Trophoblast cell (in vitro differentiated cells and primary cell): Measurements from ENCODE around the gene GNG12.

Experiments
- DNase-seq, 2 donors: peaks; one replicate each; pipeline ENCODE4 v3.0.0-alpha.2; 2016
- H2AFZ ChIP-seq: 2 replicates; pipeline ENCODE4 v1.6.1; 2013; ENCODE audit warnings: low read length, moderate library complexity, mild to moderate bottlenecking; ENCODE audit not compliant: insufficient read depth, poor library complexity
- H2AK5ac ChIP-seq: 2 replicates; pipeline ENCODE4 v1.6.1; 2013; ENCODE audit warnings: mild to moderate bottlenecking, low read length
- H2BK120ac ChIP-seq: 2 replicates; pipeline ENCODE4 v1.6.1; 2013; ENCODE audit warnings: low read length, mild to moderate bottlenecking, moderate library complexity; ENCODE audit not compliant: insufficient read depth, poor library complexity
- H2BK12ac ChIP-seq: 2 replicates; pipeline ENCODE4 v1.6.1; 2013; ENCODE audit warnings: mild to moderate bottlenecking, low read length, moderate library complexity
- H2BK5ac ChIP-seq: 2 replicates; pipeline ENCODE4 v1.6.1; 2013; ENCODE audit warnings: low read length, low read depth, moderate library complexity, mild to moderate bottlenecking; ENCODE audit not compliant: poor library complexity
- H3K14ac ChIP-seq: 2 replicates; pipeline ENCODE4 v1.6.1; 2013; ENCODE audit warnings: mild to moderate bottlenecking, low read length
- H3K18ac ChIP-seq: 2 replicates; pipeline ENCODE4 v1.6.1; 2013; ENCODE audit warnings: mild to moderate bottlenecking, low read length
- H3K23ac ChIP-seq: 2 replicates; pipeline ENCODE4 v1.6.1; 2013; ENCODE audit warnings: low read length
- H3K27ac ChIP-seq: 2 replicates; pipeline ENCODE4 v1.5.1; 2013; ENCODE audit warnings: low read depth, mild to moderate bottlenecking, inconsistent platforms, low read length, moderate library complexity
- H3K27me3 ChIP-seq: 2 replicates; pipeline ENCODE4 v1.6.1; 2013; ENCODE audit warnings: inconsistent platforms, mild to moderate bottlenecking, low read length, moderate library complexity; ENCODE audit not compliant: insufficient read depth
- H3K36me3 ChIP-seq, 2 experiments: 1 replicate in 1 of 2; 2 replicates in 1 of 2; pipeline ENCODE4 v1.6.1; 2013; ENCODE audit warnings: low read length in 2 of 2, mild to moderate bottlenecking in 2 of 2, moderate library complexity in 1 of 2; ENCODE audit not compliant: insufficient read depth in 2 of 2, control insufficient read depth in 1 of 2
- H3K4ac ChIP-seq: 2 replicates; pipeline ENCODE4 v1.6.1; 2013; ENCODE audit warnings: low read depth, mild to moderate bottlenecking, low read length, moderate library complexity
- H3K4me1 ChIP-seq, 2 experiments: 1 replicate in 1 of 2; 2 replicates in 1 of 2; pipeline ENCODE4 v1.6.1; 2013; ENCODE audit warnings: low read length in 2 of 2, mild to moderate bottlenecking in 2 of 2, moderate library complexity in 1 of 2; ENCODE audit not compliant: insufficient read depth in 2 of 2, control insufficient read depth in 1 of 2
- H3K4me2 ChIP-seq: 2 replicates; pipeline ENCODE4 v1.6.1; 2013; ENCODE audit warnings: inconsistent platforms, mild to moderate bottlenecking, low read length, moderate library complexity
- H3K4me3 ChIP-seq: 2 replicates; pipeline ENCODE4 v1.5.1; 2013; ENCODE audit warnings: mild to moderate bottlenecking, low read depth, low read length, inconsistent platforms
- H3K79me1 ChIP-seq: one replicate; pipeline ENCODE4 v1.6.1; 2013; ENCODE audit warnings: low read length
- H3K79me2 ChIP-seq: 2 replicates; pipeline ENCODE4 v1.6.1; 2013; ENCODE audit warnings: low read length, mild to moderate bottlenecking; ENCODE audit not compliant: control insufficient read depth, insufficient read depth, poor library complexity
- H3K9ac ChIP-seq: 2 replicates; pipeline ENCODE4 v1.6.1; 2013; ENCODE audit warnings: mild to moderate bottlenecking, low read length
- H3K9me3 ChIP-seq: 2 replicates; pipeline ENCODE4 v1.6.1; 2013; ENCODE audit warnings: low read depth, mild to moderate bottlenecking, control low read depth, inconsistent platforms, low read length; ENCODE audit not compliant: insufficient read depth
- H4K12ac ChIP-seq: 2 replicates; pipeline ENCODE4 v1.6.1; 2013; ENCODE audit warnings: low read depth, mild to moderate bottlenecking, low read length, moderate library complexity
- H4K8ac ChIP-seq: 2 replicates; pipeline ENCODE4 v1.6.1; 2013; ENCODE audit warnings: low read depth, mild to moderate bottlenecking, low read length, moderate library complexity
- H4K91ac ChIP-seq: one replicate; pipeline ENCODE4 v1.6.1; 2013; ENCODE audit warnings: low read depth, mild to moderate bottlenecking, low read length, moderate library complexity
- WGBS: extraction: QIAGEN DNeasy Blood & Tissue Kit; methylation state at CpG from one replicate; pipeline ENCODE4 v1.1.7; 2013; ENCODE audit warnings: missing lambda C conversion rate; ENCODE audit not compliant: insufficient read length, insufficient coverage; ENCODE audit errors: extremely low coverage; 5-methylcytosine and 5-hydroxymethylcytosine counted together

The GNG12 gene

DNA sequence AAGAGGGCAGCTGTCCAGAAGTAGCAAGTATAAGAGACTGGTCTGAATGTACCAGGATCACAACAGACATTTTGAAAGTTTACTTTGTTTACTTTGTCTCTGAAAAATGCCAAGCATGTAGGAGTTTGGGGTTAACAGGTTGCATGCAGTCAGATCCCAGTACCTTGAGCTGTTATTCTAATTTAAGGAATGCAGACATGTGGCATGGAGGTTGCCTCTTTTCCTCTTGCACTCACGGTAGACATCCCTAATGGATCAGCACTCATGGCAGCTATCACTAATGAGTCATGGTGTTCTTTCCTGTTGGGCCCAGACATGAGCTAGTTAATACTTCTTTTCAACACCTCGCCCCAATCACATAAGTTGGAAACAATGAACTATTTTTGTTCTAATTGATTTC is 81.0 kb downstream of the GNG12 start:
- no peak overlapping the region for H3K4me2 ChIP-seq
- H3K27me3 ChIP-seq, result no peaks in the 10 kb centered on the region
- H2AK5ac ChIP-seq, result no peak overlapping the region
- no CpG with 5 or more reads among the region's 2 CpGs for WGBS
- H2AFZ ChIP-seq, result no peak overlapping the region
- H4K12ac ChIP-seq, result no peak overlapping the region
- H2BK5ac ChIP-seq, result no peak overlapping the region
- H4K91ac ChIP-seq, result no peak overlapping the region
- H3K18ac ChIP-seq, result no peak overlapping the region
- H3K4ac ChIP-seq, result no peak overlapping the region
- H2BK120ac ChIP-seq, result no peak overlapping the region
- no peak overlapping the region for H3K4me3 ChIP-seq
- peaks cover 0 to 4% of the 10 kb centered on the region in 2 experiments for H3K36me3 ChIP-seq
- no peak overlapping the region for H3K9ac ChIP-seq
- no peak for DNase-seq
- peaks cover 33% of the 10 kb centered on the region for H3K79me1 ChIP-seq
- no peak overlapping the region for H2BK12ac ChIP-seq
- H3K4me1 ChIP-seq, result peaks cover 22 to 45% of the 10 kb centered on the region in 2 experiments
- H3K27ac ChIP-seq, result peak overlapping the region; percentile 29
- H3K79me2 ChIP-seq, result peaks cover 4% of the 10 kb centered on the region
- H3K23ac ChIP-seq, result no peak overlapping the region
- no peak overlapping the region for H3K14ac ChIP-seq
- no peaks in the 10 kb centered on the region for H3K9me3 ChIP-seq
- no peak overlapping the region for H4K8ac ChIP-seq

GRCh38 chr1:67750691-67751054 is 82.6 kb downstream of the GNG12 start:
- Histone ChIP-seq H3K4me2 (no peak overlapping the region), H3K9me3 (no peaks in the 10 kb centered on the region), H3K9ac (no peak overlapping the region), H2AFZ (no peak overlapping the region), H4K12ac (no peak overlapping the region), H3K27me3 (no peaks in the 10 kb centered on the region), H3K79me1 (peaks cover 33% of the 10 kb centered on the region), H3K4me3 (no peak overlapping the region), H3K23ac (no peak overlapping the region), H3K36me3 (no peaks in the 10 kb centered on the region), H2BK5ac (no peak overlapping the region), H3K4me1 (peaks cover 22 to 45% of the 10 kb centered on the region in 2 experiments), H4K91ac (no peak overlapping the region), H2AK5ac (no peak overlapping the region), H3K14ac (no peak overlapping the region), H3K79me2 (peaks cover 4% of the 10 kb centered on the region), H2BK120ac (no peak overlapping the region), H2BK12ac (no peak overlapping the region), H3K27ac (peak overlapping the region; percentile 97), H4K8ac (no peak overlapping the region), H3K18ac (no peak overlapping the region), H3K4ac (no peak overlapping the region)
- no CpG with 5 or more reads among the region's 1 CpG for WGBS
- DNase-seq, result no peak

DNA sequence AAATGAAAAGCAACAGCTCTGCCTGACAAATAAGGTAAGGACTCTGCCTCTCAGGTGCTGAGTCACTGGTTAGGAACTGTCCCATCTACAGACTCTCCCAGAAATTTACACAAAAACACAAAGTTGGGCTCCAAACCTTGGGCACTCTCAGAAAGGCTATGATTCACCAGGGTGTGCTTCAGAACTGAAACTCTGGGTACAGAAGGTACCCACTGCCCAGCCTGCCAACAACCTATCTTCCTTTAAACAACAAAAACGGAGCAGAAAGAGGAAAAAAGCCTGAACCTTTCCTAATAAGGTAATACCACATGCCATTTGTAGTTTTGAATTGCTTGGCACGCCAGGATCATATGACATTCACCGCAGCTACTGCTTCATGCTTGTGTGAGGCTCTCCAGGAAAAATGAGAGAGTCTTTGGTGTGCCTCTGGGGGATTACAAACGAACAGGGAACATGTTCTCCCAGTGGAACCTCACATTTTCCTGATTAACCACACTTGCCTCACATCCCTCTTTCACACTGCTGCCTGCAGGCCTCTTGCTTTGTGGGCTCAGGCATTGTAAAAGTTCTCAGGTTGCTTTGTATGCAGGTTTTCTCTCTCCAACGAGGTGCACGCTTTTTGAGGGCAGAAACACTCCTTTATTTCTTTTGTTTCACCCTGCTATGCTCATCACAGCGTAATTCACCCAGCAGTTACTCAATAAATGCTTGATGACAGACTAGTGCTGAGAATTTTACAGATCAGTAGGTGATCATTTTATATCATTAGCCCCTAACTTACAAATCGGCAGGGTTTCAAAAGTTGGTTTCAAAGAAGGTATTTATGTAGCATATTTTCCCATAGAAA is 83.2 kb downstream of the GNG12 start:
- H3K4me1 ChIP-seq, result peaks cover 22 to 45% of the 10 kb centered on the region in 2 experiments
- WGBS, result no CpG with 5 or more reads among the region's 8 CpGs
- H3K79me2 ChIP-seq, result peaks cover 4% of the 10 kb centered on the region
- peak overlapping the region; percentile 81 for H4K8ac ChIP-seq
- H3K4me3 ChIP-seq, result no peak overlapping the region
- peak overlapping the region; percentile 42 for H3K4me2 ChIP-seq
- H3K27ac ChIP-seq, result peak overlapping the region; percentile 97
- H3K9me3 ChIP-seq, result no peaks in the 10 kb centered on the region
- peak overlapping the region; percentile 58 for H3K18ac ChIP-seq
- no peak overlapping the region for H3K9ac ChIP-seq
- H2BK12ac ChIP-seq, result peak overlapping the region; percentile 82
- DNase-seq, result peak; percentile 35 to 68
- peak overlapping the region; percentile 84 for H4K91ac ChIP-seq
- no peak overlapping the region for H3K23ac ChIP-seq
- no peaks in the 10 kb centered on the region for H3K27me3 ChIP-seq
- peak overlapping the region; percentile 68 for H3K4ac ChIP-seq
- H4K12ac ChIP-seq, result peak overlapping the region; percentile 16
- H3K14ac ChIP-seq, result peak overlapping the region; percentile 64
- peak overlapping the region; percentile 97 for H2BK5ac ChIP-seq
- peak overlapping the region; percentile 96 for H2BK120ac ChIP-seq
- no peaks in the 10 kb centered on the region for H3K36me3 ChIP-seq
- H3K79me1 ChIP-seq, result peaks cover 33% of the 10 kb centered on the region
- peak overlapping the region; percentile 61 for H2AFZ ChIP-seq
- H2AK5ac ChIP-seq, result peak overlapping the region; percentile 16

DNA sequence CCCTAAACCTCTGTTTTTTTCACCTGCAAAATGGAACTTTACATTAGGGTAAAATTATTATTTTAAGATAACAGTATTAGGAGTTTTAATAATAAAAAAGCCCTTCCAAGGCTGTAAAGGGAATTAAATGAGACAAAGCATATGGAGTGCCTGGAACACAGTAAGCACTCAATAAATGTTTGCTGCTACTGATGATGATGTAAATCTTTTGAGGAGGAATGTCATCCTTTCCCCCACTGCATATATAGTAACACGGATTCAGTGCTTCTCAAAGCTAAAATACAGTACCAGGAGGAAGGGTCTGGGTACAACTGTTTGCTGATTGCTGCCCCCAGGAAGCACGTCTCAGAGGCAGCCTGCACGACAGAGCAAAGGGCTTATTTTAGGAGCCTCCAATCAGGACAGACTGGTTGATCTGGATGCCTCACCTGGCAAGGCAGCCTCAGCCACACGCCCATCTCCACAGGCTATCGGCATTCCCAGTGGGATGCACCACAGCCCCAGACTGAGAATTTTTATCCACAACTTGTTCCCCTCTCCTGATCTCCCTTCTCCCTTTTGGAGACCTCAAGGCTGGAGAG is 83.9 kb downstream of the GNG12 start:
- peak overlapping the region; percentile 97 for H2BK5ac ChIP-seq
- peak overlapping the region; percentile 84 for H4K91ac ChIP-seq
- peak overlapping the region; percentile 64 for H4K8ac ChIP-seq
- no peaks in the 10 kb centered on the region for H3K36me3 ChIP-seq
- peak overlapping the region; percentile 42 for H3K4me2 ChIP-seq
- H3K9me3 ChIP-seq, result no peaks in the 10 kb centered on the region
- no peak overlapping the region for H4K12ac ChIP-seq
- H2BK12ac ChIP-seq, result peak overlapping the region; percentile 82
- H2AK5ac ChIP-seq, result no peak overlapping the region
- no CpG with 5 or more reads among the region's 5 CpGs for WGBS
- H3K4me1 ChIP-seq, result peaks cover 21 to 45% of the 10 kb centered on the region in 2 experiments
- no peak overlapping the region for H3K9ac ChIP-seq
- H3K14ac ChIP-seq, result peak overlapping the region; percentile 64
- peak overlapping the region; percentile 61 for H2AFZ ChIP-seq
- H3K27ac ChIP-seq, result peak overlapping the region; percentile 97
- H2BK120ac ChIP-seq, result peak overlapping the region; percentile 96
- peaks cover 4% of the 10 kb centered on the region for H3K79me2 ChIP-seq
- H3K79me1 ChIP-seq, result peaks cover 33% of the 10 kb centered on the region
- H3K4ac ChIP-seq, result no peak overlapping the region
- DNase-seq, result peak; percentile 74 to 82
- H3K18ac ChIP-seq, result peak overlapping the region; percentile 58
- no peaks in the 10 kb centered on the region for H3K27me3 ChIP-seq
- no peak overlapping the region for H3K4me3 ChIP-seq
- H3K23ac ChIP-seq, result no peak overlapping the region
